H9 (cell line): Measurements from ENCODE around the gene OR13D1. TPM values are rescaled to one million over a fixed set of nuclear protein-coding genes. Genes with fewer than 3 reads are reported as not detected.

ENCODE experiments used
- DNase-seq: peaks from one replicate; pipeline ENCODE4 v3.0.0-alpha.2; 2017
- H2AFZ ChIP-seq: one replicate; pipeline ENCODE4 v1.6.1; 2013; ENCODE audit warnings: mild to moderate bottlenecking, low read length, control low read depth, moderate library complexity
- H2AK5ac ChIP-seq: 2 replicates; pipeline ENCODE4 v1.6.1; 2013; ENCODE audit warnings: low read length, control low read depth, mixed read lengths; ENCODE audit not compliant: insufficient read length
- H2BK120ac ChIP-seq: one replicate; pipeline ENCODE4 v1.6.1; 2013; ENCODE audit warnings: low read depth, mild to moderate bottlenecking, low read length, control low read depth, inconsistent platforms; ENCODE audit not compliant: poor library complexity, severe bottlenecking
- H2BK12ac ChIP-seq: 2 replicates; pipeline ENCODE4 v1.6.1; 2013; ENCODE audit warnings: low read length, control low read depth, mixed read lengths, low read depth; ENCODE audit not compliant: insufficient read length
- H2BK15ac ChIP-seq: 2 replicates; pipeline ENCODE4 v1.6.1; 2013; ENCODE audit warnings: low read depth, low read length, control low read depth
- H2BK20ac ChIP-seq: one replicate; pipeline ENCODE4 v1.6.1; 2013; ENCODE audit warnings: low read depth, mild to moderate bottlenecking, low read length, control low read depth, inconsistent platforms; ENCODE audit not compliant: poor library complexity, severe bottlenecking
- H2BK5ac ChIP-seq: 2 replicates; pipeline ENCODE4 v1.6.1; 2013; ENCODE audit warnings: low read length, control low read depth, mixed read lengths; ENCODE audit not compliant: insufficient read length
- H3K14ac ChIP-seq: 2 replicates; pipeline ENCODE4 v1.6.1; 2013; ENCODE audit warnings: low read length, control low read depth; ENCODE audit not compliant: insufficient read depth
- H3K18ac ChIP-seq: 2 replicates; pipeline ENCODE4 v1.6.1; 2013; ENCODE audit warnings: low read depth, mild to moderate bottlenecking, mixed read lengths, low read length, control low read depth; ENCODE audit not compliant: insufficient read length
- H3K23ac ChIP-seq: 2 replicates; pipeline ENCODE4 v1.6.1; 2013; ENCODE audit warnings: low read length, control low read depth, mixed read lengths, low read depth; ENCODE audit not compliant: insufficient read length
- H3K23me2 ChIP-seq: 2 replicates; pipeline ENCODE4 v1.6.1; 2013; ENCODE audit warnings: low read depth, mild to moderate bottlenecking, mixed read lengths, low read length, control low read depth; ENCODE audit not compliant: insufficient read length, poor library complexity, severe bottlenecking
- H3K27ac ChIP-seq: 2 replicates; pipeline ENCODE4 v1.5.1; 2013; ENCODE audit warnings: low read length, control low read depth, mixed read lengths, low read depth; ENCODE audit not compliant: insufficient read length
- H3K27me3 ChIP-seq: 2 replicates; pipeline ENCODE4 v1.6.1; 2013; ENCODE audit warnings: low read length, control low read depth, inconsistent platforms; ENCODE audit not compliant: insufficient read depth
- H3K4ac ChIP-seq: 2 replicates; pipeline ENCODE4 v1.6.1; 2013; ENCODE audit warnings: low read depth, mild to moderate bottlenecking, control low read depth, inconsistent platforms, low read length, moderate library complexity
- H3K4me1 ChIP-seq: 2 replicates; pipeline ENCODE4 v1.6.1; 2013; ENCODE audit warnings: low read length, control low read depth, inconsistent platforms; ENCODE audit not compliant: insufficient read depth
- H3K4me2 ChIP-seq: 2 replicates; pipeline ENCODE4 v1.6.1; 2013; ENCODE audit warnings: low read length, control low read depth, mixed read lengths; ENCODE audit not compliant: insufficient read length, insufficient read depth
- H3K56ac ChIP-seq: 2 replicates; pipeline ENCODE4 v1.6.1; 2013; ENCODE audit warnings: low read depth, mild to moderate bottlenecking, mixed read lengths, low read length, control low read depth; ENCODE audit not compliant: insufficient read length
- H3K79me1 ChIP-seq: 2 replicates; pipeline ENCODE4 v1.6.1; 2013; ENCODE audit warnings: low read depth, mild to moderate bottlenecking, moderate library complexity, low read length, control low read depth, inconsistent platforms; ENCODE audit not compliant: insufficient read depth, poor library complexity, severe bottlenecking
- H3K79me2 ChIP-seq: 2 replicates; pipeline ENCODE4 v1.6.1; 2013; ENCODE audit warnings: low read length, control low read depth, inconsistent platforms; ENCODE audit not compliant: insufficient read depth
- H3K9ac ChIP-seq: 2 replicates; pipeline ENCODE4 v1.6.1; 2013; ENCODE audit warnings: low read length, control low read depth, mixed read lengths; ENCODE audit not compliant: insufficient read length; ENCODE audit errors: extremely low read depth
- H3K9me3 ChIP-seq: one replicate; pipeline ENCODE4 v1.6.1; 2013; ENCODE audit warnings: low read depth, low read length, inconsistent platforms; ENCODE audit not compliant: control insufficient read depth
- H3T11ph ChIP-seq: one replicate; pipeline ENCODE4 v1.6.1; 2013; ENCODE audit warnings: mild to moderate bottlenecking, low read length, control low read depth, inconsistent platforms
- H4K20me1 ChIP-seq: one replicate; pipeline ENCODE4 v1.6.1; 2013; ENCODE audit not compliant: control insufficient read depth, insufficient read length, insufficient read depth
- H4K5ac ChIP-seq: 2 replicates; pipeline ENCODE4 v1.6.1; 2013; ENCODE audit warnings: low read depth, mild to moderate bottlenecking, mixed read lengths, low read length, control low read depth; ENCODE audit not compliant: insufficient read length
- H4K8ac ChIP-seq: replicated peaks from 2 replicates; pipeline ENCODE4 v1.6.1; 2013; ENCODE audit warnings: low read length, control low read depth, mixed read lengths, low read depth; ENCODE audit not compliant: insufficient read length
- H4K91ac ChIP-seq: 2 replicates; pipeline ENCODE4 v1.6.1; 2013; ENCODE audit warnings: low read depth, mild to moderate bottlenecking, moderate library complexity, mixed read lengths, low read length, control low read depth; ENCODE audit not compliant: insufficient read length
- H3K27ac Mint-ChIP-seq, 3 experiments: 2 replicates in 2 of 3; 3 replicates in 1 of 3; pipeline ENCODE4 v1.8.0; 2020 to 2021; ENCODE audit warnings: mixed read lengths in 3 of 3, mild to moderate bottlenecking in 1 of 3, moderate library complexity in 1 of 3
- H3K27me3 Mint-ChIP-seq: 2 replicates; pipeline ENCODE4 v1.8.0; 2021; ENCODE audit warnings: low read depth, mild to moderate bottlenecking, moderate library complexity, mixed read lengths
- H3K36me3 Mint-ChIP-seq, 3 experiments: 2 replicates in 2 of 3; 3 replicates in 1 of 3; pipeline ENCODE4 v1.8.0; 2020 to 2021; ENCODE audit warnings: low read depth in 3 of 3, mixed read lengths in 3 of 3; ENCODE audit not compliant: insufficient read depth in 1 of 3
- H3K4me1 Mint-ChIP-seq, 2 experiments: 2 replicates each; pipeline ENCODE4 v1.8.0; 2020; ENCODE audit warnings: mixed read lengths in 2 of 2
- H3K4me3 Mint-ChIP-seq, 2 experiments: 2 replicates in 1 of 2; 3 replicates in 1 of 2; pipeline ENCODE4 v1.8.0; 2020 to 2021; ENCODE audit warnings: mild to moderate bottlenecking in 2 of 2, mixed read lengths in 2 of 2, moderate library complexity in 1 of 2
- H3K9me3 Mint-ChIP-seq, 2 experiments: 2 replicates in 1 of 2; 3 replicates in 1 of 2; pipeline ENCODE4 v1.8.0; 2020; ENCODE audit warnings: mild to moderate bottlenecking in 2 of 2, mixed read lengths in 2 of 2, moderate library complexity in 1 of 2
- CTCF ChIP-seq: fragments of 200-600 bp; sonication (generic); conservative IDR thresholded peaks from 3 replicates; pipeline ENCODE4 v1.8.0; 2021; ENCODE audit warnings: antibody characterized with exemption, mild to moderate bottlenecking
- WGBS: extraction: QIAGEN DNeasy Blood & Tissue Kit; methylation state at CpG from one replicate; pipeline ENCODE4 v1.1.7; 2013; ENCODE audit warnings: missing lambda C conversion rate, low lambda C conversion rate, mixed read lengths; ENCODE audit not compliant: insufficient read length; ENCODE audit errors: extremely low coverage; 5-methylcytosine and 5-hydroxymethylcytosine counted together
- total RNA-seq: library from RNA; stranded (reverse); gene quantifications from 2 replicates; pipeline ENCODE4 v1.2.1, GENCODE V29; 2021

OR13D1 gene
- total RNA-seq, 1 experiment from 2014 or later, result not detected

GRCh38 chr9:104711604-104712003, 17.3 kb downstream of the OR13D1 start:
- DNase-seq, result no peak
- no peak overlapping the region for H3K27ac ChIP-seq
- H3K18ac ChIP-seq, result no peak overlapping the region
- no peaks in the 10 kb centered on the region for H3K23me2 ChIP-seq
- H3K4ac ChIP-seq, result no peak overlapping the region
- Mint-ChIP-seq H3K36me3 (no peaks in the 10 kb centered on the region), H3K9me3 (peaks cover 0 to 5% of the 10 kb centered on the region in 2 experiments; a peak in 1 of 5 replicates), H3K27me3 (no peaks in the 10 kb centered on the region; the same call in 1 of the 2 replicates), H3K4me3 (no peak overlapping the region), H3K4me1 (no peaks in the 10 kb centered on the region), H3K27ac (no peak overlapping the region)
- H2AFZ ChIP-seq, result no peak overlapping the region
- H3K56ac ChIP-seq, result no peak overlapping the region
- H3K79me2 ChIP-seq, result no peaks in the 10 kb centered on the region
- H4K20me1 ChIP-seq, result no peaks in the 10 kb centered on the region
- H3K9ac ChIP-seq, result no peak overlapping the region
- H2BK20ac ChIP-seq, result no peak overlapping the region
- H2BK12ac ChIP-seq, result no peak overlapping the region
- no peak overlapping the region for H3K23ac ChIP-seq
- no peak overlapping the region for H2AK5ac ChIP-seq
- no peak for TF ChIP-seq CTCF
- no peaks in the 10 kb centered on the region for H3K27me3 ChIP-seq
- no peak overlapping the region for H2BK5ac ChIP-seq
- no peak overlapping the region for H2BK120ac ChIP-seq
- H3K79me1 ChIP-seq, result no peaks in the 10 kb centered on the region
- no peak overlapping the region for H3T11ph ChIP-seq
- H4K5ac ChIP-seq, result no peak overlapping the region
- H3K4me2 ChIP-seq, result no peak overlapping the region
- no peaks in the 10 kb centered on the region for H3K9me3 ChIP-seq
- H4K91ac ChIP-seq, result no peak overlapping the region
- H2BK15ac ChIP-seq, result no peak overlapping the region
- H3K14ac ChIP-seq, result no peak overlapping the region
- no CpG with 5 or more reads among the region's 4 CpGs for WGBS
- no peaks in the 10 kb centered on the region for H3K4me1 ChIP-seq
- H4K8ac ChIP-seq, result no peak overlapping the region
